ENCODE results near the gene PDLIM1.

The PDLIM1 gene

DNA sequence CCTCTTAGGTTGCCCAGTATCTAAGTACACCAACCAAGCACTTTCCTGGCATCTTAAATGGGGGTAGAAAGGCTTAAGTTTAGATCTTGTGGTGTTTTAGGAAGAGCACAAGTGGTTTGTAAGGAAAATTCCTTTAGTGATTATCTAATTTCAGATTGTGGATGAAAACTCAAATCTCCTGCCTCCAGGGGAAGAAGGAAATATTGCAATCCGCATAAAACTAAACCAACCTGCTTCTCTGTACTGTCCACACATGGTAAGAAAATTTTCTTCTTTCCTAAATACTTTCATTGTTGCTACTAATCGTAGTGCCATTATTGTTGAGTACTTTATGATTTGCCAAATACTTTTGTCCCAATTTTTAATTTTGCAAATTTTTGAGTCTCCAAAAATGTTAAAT is 65.7 kb downstream of the PDLIM1 start:
- Histone ChIP-seq H3K36me3 (ENCODE audit: low read length) (no peaks in the 10 kb centered on the region), H3K4me2 (ENCODE audit: low read depth, low read length, poor library complexity, severe bottlenecking) (no peak overlapping the region), H3K9me3 (ENCODE audit: insufficient read depth, low read length) (no peaks in the 10 kb centered on the region), H3K9ac (ENCODE audit: low read length) (no peak overlapping the region), H2AFZ (ENCODE audit: low read depth, low read length, severe bottlenecking) (no peak overlapping the region), H3F3A (ENCODE audit: insufficient read depth) (no peaks in the 10 kb centered on the region), H3K79me2 (ENCODE audit: insufficient read depth, low read length) (no peaks in the 10 kb centered on the region), H3K27me3 (ENCODE audit: low read length) (no peaks in the 10 kb centered on the region), H3K9me2 (replicated peaks; ENCODE audit: insufficient read depth, low read length) (no peaks in the 10 kb centered on the region), H3K27ac (ENCODE audit: low read depth, low read length) (no peak overlapping the region), H4K20me1 (ENCODE audit: low read depth, low read length) (no peaks in the 10 kb centered on the region), H3K4me3 (ENCODE audit: insufficient read depth, low read length, poor library complexity, severe bottlenecking) (no peak overlapping the region)
- TF ChIP-seq, protein P1, sequence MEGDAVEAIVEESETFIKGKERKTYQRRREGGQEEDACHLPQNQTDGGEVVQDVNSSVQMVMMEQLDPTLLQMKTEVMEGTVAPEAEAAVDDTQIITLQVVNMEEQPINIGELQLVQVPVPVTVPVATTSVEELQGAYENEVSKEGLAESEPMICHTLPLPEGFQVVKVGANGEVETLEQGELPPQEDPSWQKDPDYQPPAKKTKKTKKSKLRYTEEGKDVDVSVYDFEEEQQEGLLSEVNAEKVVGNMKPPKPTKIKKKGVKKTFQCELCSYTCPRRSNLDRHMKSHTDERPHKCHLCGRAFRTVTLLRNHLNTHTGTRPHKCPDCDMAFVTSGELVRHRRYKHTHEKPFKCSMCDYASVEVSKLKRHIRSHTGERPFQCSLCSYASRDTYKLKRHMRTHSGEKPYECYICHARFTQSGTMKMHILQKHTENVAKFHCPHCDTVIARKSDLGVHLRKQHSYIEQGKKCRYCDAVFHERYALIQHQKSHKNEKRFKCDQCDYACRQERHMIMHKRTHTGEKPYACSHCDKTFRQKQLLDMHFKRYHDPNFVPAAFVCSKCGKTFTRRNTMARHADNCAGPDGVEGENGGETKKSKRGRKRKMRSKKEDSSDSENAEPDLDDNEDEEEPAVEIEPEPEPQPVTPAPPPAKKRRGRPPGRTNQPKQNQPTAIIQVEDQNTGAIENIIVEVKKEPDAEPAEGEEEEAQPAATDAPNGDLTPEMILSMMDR (IDR thresholded peaks at IDR 0.05; ENCODE audit: insufficient read depth, low read length, poor library complexity, severe bottlenecking): no peak
- TF ChIP-seq EZH2phosphoT487 (conservative IDR thresholded peaks at IDR 0.05; ENCODE audit: low read length): no peak

DNA sequence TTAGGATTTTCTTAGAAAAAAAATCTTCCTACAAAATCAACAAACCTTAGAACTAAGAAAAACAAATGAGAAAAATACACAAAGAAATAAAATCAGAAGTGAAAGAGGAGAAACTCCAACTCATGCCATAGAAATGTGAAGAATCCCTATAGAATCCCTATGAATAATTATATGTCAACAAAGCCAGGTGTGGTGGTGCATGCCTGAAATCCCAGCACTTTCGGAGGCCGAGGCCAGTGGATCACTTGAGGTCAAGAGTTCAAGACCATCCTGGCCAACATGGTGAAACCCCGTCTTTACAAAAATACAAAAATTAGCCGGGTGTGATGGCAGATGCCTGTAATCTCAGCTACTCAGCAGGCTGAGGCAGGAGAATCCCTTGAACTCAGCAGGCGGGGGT is 69.7 kb downstream of the PDLIM1 start:
- no peaks in the 10 kb centered on the region for H3K27me3 ChIP-seq (ENCODE audit: low read length)
- H3K27ac ChIP-seq (ENCODE audit: low read depth, low read length): no peak overlapping the region
- H3K4me3 ChIP-seq (ENCODE audit: insufficient read depth, low read length, poor library complexity, severe bottlenecking): no peak overlapping the region
- H2AFZ ChIP-seq (ENCODE audit: low read depth, low read length, severe bottlenecking): no peak overlapping the region
- no peak overlapping the region for H3K4me2 ChIP-seq (ENCODE audit: low read depth, low read length, poor library complexity, severe bottlenecking)
- no peak overlapping the region for H3K9ac ChIP-seq (ENCODE audit: low read length)
- no peaks in the 10 kb centered on the region for H4K20me1 ChIP-seq (ENCODE audit: low read depth, low read length)
- no peak for TF ChIP-seq EZH2phosphoT487 (conservative IDR thresholded peaks at IDR 0.05; ENCODE audit: low read length)
- TF ChIP-seq, protein P1 (IDR thresholded peaks at IDR 0.05; ENCODE audit: insufficient read depth, low read length, poor library complexity, severe bottlenecking): no peak
- H3K9me3 ChIP-seq (ENCODE audit: insufficient read depth, low read length): no peaks in the 10 kb centered on the region
- no peaks in the 10 kb centered on the region for H3F3A ChIP-seq (ENCODE audit: insufficient read depth)
- H3K36me3 ChIP-seq (ENCODE audit: low read length): no peaks in the 10 kb centered on the region
- H3K9me2 ChIP-seq (replicated peaks; ENCODE audit: insufficient read depth, low read length): no peaks in the 10 kb centered on the region
- H3K79me2 ChIP-seq (ENCODE audit: insufficient read depth, low read length): no peaks in the 10 kb centered on the region

DNA sequence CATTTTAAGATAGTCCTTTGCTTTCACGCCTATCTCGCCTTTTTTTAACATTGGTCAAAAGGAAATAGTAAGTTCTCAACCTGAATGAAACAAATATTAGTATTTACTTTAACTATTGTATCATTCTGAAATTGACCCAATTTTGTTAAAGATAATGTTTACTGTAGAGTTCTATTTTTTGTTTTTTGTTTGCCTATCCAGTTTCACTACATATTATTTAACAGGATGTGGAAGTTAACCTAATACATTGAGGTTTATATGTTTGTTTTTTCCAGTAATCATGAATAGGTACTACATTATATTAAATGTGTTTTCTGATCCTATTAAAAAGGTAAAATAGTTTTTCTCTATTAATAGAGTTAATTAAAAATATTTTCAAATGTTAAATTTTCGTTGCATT is 70.3 kb downstream of the PDLIM1 start:
- H3K27ac ChIP-seq (ENCODE audit: low read depth, low read length): no peak overlapping the region

More for the DNA sequence above, 70.3 kb downstream of the PDLIM1 start:
- no peak for TF ChIP-seq EZH2phosphoT487 (conservative IDR thresholded peaks at IDR 0.05; ENCODE audit: low read length)
- TF ChIP-seq, protein P1 (IDR thresholded peaks at IDR 0.05; ENCODE audit: insufficient read depth, low read length, poor library complexity, severe bottlenecking): no peak
- Histone ChIP-seq H3K9ac (ENCODE audit: low read length) (no peak overlapping the region), H3K36me3 (ENCODE audit: low read length) (no peaks in the 10 kb centered on the region), H3K79me2 (ENCODE audit: insufficient read depth, low read length) (no peaks in the 10 kb centered on the region), H3K4me3 (ENCODE audit: insufficient read depth, low read length, poor library complexity, severe bottlenecking) (no peak overlapping the region), H2AFZ (ENCODE audit: low read depth, low read length, severe bottlenecking) (no peak overlapping the region), H3K9me2 (replicated peaks; ENCODE audit: insufficient read depth, low read length) (no peaks in the 10 kb centered on the region), H4K20me1 (ENCODE audit: low read depth, low read length) (no peaks in the 10 kb centered on the region), H3K9me3 (ENCODE audit: insufficient read depth, low read length) (no peaks in the 10 kb centered on the region), H3F3A (ENCODE audit: insufficient read depth) (no peaks in the 10 kb centered on the region), H3K4me2 (ENCODE audit: low read depth, low read length, poor library complexity, severe bottlenecking) (no peak overlapping the region), H3K27me3 (ENCODE audit: low read length) (no peaks in the 10 kb centered on the region)
